Pulmonary artery endothelial cell (primary cell): ENCODE measurements around the gene CORT. TPM values are rescaled to one million over a fixed set of nuclear protein-coding genes. Genes with fewer than 3 reads are reported as not detected.
A peak's percentile ranks its signal among the peaks of the same experiment; 100 is the strongest.
"Not testable (repeated sequence)": the region's sequence is repeated elsewhere in the genome, so short reads cannot be mapped to it uniquely, and the experiment has no call there.

Experiments
- DNase-seq: peaks from one replicate; pipeline ENCODE4 v3.0.0-alpha.2; 2011; ENCODE audit warnings: low read depth, low spot score
- total RNA-seq: library from RNA; depleted of rRNA; stranded (reverse); fragments of >200 nt; gene quantifications from 2 replicates; pipeline ENCODE4 v1.2.3, GENCODE V29; 2014

The CORT gene
- total RNA-seq, 1 donor from 2014 or later = 0.13 TPM

DNA sequence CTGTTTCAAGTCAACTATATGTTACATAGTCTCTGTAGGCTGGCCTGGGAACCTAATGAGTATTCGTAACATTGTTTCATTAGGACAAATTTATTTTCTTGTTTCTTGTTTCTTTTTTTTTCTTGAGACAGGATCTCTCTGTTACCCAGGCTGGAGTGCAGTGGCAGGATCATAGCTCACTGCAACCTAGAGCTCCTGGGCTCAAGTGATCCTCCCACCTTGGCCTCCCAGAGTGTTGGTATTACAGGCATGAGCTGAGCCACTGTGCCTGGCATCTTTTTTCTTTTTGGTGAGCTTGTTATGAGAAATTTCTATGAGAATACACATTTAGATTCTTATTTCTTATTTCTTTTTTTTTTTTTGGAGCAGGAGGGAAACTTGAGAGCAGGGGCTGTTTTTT lies 12.8 kb upstream of the CORT start:
- no peak for DNase-seq

DNA sequence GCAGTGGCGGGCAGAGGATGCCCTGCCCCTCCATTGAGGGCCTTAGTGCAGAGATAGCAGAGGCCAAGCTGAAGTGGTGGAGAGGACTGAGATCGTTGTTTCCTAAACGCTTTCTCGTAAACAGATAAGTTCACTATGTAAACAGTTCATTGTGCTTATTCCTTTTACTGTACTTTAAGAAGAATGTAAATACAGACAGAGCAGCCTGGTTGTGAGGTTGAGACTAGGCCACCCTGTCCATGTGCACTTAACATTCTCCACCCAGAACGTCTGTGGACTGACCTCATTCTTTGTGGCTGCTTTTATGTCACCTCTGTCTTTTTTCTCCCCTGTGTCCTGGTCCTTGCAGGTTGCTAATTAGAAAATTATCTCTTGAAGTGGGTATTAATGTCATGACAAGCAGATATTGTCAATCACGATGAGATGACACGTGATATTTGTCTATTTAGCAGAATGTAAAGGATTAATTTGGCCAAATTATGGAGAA lies 11.1 kb upstream of the CORT start:
- DNase-seq = no peak

DNA sequence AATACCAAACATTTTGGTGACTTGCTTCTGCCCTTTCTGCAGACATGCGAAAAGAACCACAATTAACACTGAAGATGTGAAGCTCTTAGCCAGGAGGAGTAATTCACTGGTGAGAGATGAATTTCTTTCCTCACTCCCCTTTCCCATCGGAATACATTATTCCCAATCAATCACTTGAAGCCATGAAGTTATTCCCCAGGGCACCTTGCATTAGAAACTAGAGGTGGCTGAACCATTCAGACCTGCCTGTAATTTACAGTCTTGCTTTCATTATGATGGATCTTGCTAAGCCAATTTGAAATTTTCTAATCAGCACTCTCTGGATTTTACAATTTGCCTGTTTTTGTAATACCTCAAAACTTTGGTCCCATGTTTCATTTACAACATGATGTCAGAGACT lies 9.5 kb upstream of the CORT start:
- DNase-seq = no peak

GRCh38 chr1:10440794-10441193 lies 9.0 kb upstream of the CORT start:
- no peak for DNase-seq

- DNase-seq = no peak
Measured at GRCh38 chr1:10444248-10444647, 5.6 kb upstream of the CORT start.

- DNase-seq = no peak
Measured at GRCh38 chr1:10444795-10445397, 4.9 kb upstream of the CORT start.

GRCh38 chr1:10446790-10447422 lies 2.9 kb upstream of the CORT start:
- no peak for DNase-seq

DNA sequence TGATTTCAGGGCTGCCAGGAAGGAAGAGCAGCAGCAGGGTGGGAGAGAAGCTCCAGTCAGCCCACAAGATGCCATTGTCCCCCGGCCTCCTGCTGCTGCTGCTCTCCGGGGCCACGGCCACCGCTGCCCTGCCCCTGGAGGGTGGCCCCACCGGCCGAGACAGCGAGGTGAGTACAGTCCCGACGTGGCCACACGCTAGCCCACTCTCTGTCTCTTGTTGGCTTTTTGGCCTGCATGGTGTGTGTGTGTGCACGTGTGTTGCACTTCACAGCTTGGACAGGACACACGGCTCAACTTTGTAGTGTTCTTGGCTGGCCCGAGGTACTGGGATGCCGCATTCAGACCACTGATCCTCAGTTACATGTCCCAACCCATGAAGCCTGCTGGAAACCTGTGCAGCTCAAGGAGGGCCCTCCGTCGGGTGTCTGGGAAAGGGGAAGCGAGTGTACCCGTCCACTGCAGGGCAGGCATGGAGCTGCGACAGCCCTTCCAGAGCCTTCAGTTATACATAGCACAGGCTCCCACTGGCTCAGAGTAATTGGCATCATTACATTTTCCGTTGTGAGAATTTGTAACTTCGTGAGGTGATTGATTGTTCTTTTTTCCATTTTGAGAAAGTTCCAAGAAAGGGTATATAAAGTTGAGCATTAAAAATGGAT lies 454 bp downstream of the CORT start:
- DNase-seq = no peak

GRCh38 chr1:10450836-10451235 lies 1.0 kb downstream of the CORT start:
- no peak for DNase-seq

GRCh38 chr1:10451287-10451686 lies 1.5 kb downstream of the CORT start:
- DNase-seq = no peak

- DNase-seq = no peak
Measured at GRCh38 chr1:10456048-10456447, 6.2 kb downstream of the CORT start.

DNA sequence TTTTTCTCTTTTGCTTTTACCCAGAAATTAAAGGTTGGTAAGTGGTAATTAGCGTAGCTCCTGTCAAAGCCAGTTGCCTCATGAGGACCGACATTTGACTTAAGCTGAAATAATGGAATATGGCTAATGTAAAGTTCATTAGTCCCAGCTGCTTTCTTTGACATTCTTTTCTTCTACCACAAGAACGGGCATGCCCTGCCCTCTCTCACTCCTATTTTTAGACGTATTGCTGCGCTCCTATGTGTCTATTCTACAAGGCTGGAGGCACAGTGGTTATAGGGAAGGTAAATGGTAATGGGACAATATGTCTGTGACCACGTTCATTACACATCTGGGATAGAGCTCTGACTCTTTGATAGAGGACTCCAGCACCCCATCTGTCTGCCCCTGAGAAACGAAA lies 6.8 kb downstream of the CORT start:
- no peak for DNase-seq

- DNase-seq = not testable (repeated sequence)
Measured at GRCh38 chr1:10457462-10457861, 7.6 kb downstream of the CORT start.

GRCh38 chr1:10457875-10458274 lies 8.0 kb downstream of the CORT start:
- DNase-seq = no peak

GRCh38 chr1:10459184-10459583 lies 9.4 kb downstream of the CORT start:
- DNase-seq = no peak

- no peak for DNase-seq
Measured at GRCh38 chr1:10467078-10467477, 17.2 kb downstream of the CORT start.

GRCh38 chr1:10470043-10470442 lies 20.2 kb downstream of the CORT start:
- DNase-seq = no peak

DNA sequence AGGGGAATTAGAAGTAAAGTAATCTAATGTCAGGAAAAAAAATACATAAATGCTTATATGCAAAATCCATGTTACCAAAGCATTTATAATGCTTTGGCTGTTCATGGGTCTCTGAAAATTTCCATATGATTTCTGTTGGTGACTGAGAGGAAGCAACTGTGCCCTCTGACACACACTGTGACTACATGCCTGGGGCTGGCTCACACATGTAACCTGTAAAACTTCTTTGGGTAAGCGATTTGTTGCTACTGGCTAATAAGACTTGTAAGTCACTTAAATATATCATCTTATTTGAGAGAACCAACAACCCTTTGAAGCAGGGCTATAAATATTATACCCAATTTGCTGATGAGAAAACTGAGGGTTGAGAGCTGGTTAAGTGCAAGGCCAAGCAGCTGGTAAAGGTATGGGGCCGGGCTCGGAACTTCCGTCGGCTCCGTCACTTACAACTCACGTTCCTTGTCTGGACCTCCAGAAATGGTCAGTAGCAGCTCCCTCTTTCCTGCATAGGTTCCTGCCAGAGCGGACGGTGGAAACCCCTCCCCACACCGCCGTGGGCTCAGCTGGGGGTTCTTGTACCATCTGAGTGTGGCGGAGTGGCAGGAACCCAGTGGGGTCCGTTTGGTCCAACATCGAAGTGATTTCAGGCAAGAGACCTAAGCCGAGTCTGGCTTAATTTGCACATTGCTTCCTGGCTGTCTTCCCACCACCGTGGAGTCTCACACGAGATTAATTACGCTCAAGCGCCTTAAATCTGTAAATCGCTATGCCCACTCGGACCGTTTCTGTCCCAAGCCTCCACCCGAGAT lies 21.8 kb downstream of the CORT start:
- no peak for DNase-seq

DNA sequence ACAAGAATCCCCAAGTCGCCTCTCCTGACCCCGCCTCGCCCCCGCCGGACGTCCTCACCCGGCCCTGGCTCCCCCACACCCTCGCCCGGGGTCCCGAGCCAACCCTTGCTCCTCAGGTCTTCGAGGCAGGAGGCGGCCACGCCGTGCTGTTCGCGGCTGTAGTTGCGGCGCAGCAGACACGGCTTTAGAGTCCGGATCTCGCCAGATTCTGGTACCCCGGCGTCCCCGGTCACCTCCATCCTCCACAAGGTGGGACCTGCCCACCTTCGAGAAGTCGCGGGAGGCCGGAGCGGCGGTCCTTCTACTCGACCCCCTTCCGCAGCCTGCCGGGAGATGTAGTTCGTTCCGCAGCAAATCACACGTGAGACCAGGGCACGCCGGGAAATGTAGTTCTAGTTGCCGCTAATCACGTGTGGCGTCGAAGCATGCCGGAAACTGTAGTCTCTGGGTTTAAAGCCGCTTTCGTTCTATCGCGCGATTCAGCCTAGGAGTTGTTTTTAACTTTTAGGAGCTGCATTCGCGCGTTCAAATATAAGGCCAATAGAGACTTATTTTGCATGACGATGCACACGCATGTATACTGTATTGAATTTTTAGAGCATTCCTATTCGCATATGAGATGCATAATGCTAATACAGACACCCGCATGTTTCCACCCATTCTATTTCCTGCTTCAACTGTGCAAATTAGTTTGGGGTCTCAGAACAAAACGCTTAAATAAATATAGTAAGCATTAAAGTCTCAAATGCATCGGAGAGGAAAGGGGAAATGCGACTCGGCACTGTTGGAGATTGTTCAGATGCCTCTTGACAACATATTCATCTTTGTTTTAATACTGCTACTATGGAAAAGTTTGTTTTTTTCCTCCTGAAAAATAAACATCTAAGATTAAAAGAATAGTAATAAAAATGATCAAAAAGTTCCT lies 22.7 kb downstream of the CORT start, which contains the start of gene DFFA:
DFFA (minus strand) TSS at position 310 of the 925 bp plus-strand sequence; CDS start at position 239, 71 bp downstream.
- DNase-seq = peak; percentile 85

- DNase-seq = no peak
Measured at GRCh38 chr1:10473145-10473765, 23.4 kb downstream of the CORT start.
